H1 (cell line): Measurements from ENCODE around the gene AFF1. TPM values are rescaled to one million over a fixed set of nuclear protein-coding genes. Genes with fewer than 3 reads are reported as not detected.
A peak's percentile ranks its signal among the peaks of the same experiment; 100 is the strongest.

Experiments
- CTCF ChIA-PET: fragments of 300-600 bp; sonication (Branson Sonifier 250); formaldehyde crosslinking; loops from one replicate; lab custom pipeline; 2021; ENCODE audit not compliant: partially characterized antibody; lab: Charles Lee
- POLR2A ChIA-PET: fragments of 300-600 bp; sonication (Branson Sonifier 250); formaldehyde crosslinking; loops from one replicate; lab custom pipeline; 2021; ENCODE audit warnings: inconsistent platforms; ENCODE audit not compliant: partially characterized antibody; lab: Charles Lee
- DNase-seq, 2 experiments: peaks; one replicate each; pipeline versions ENCODE4 v3.0.0 to v3.0.0-alpha.2; 2010 to 2022; ENCODE audit warnings: low spot score in 2 of 2, low read depth in 1 of 2, mixed read lengths in 1 of 2
- FAIRE-seq: peaks from 2 replicates; lab custom pipeline; 2011; peaks lifted over from hg19 to GRCh38; lab: Jason Lieb, UNC
- H2AFZ ChIP-seq: 2 replicates; pipeline ENCODE4 v1.8.1; 2012; ENCODE audit warnings: low read length, inconsistent platforms
- H2AK5ac ChIP-seq: 2 replicates; pipeline ENCODE4 v1.6.1; 2013; ENCODE audit warnings: low read depth, low read length
- H2BK120ac ChIP-seq: replicated peaks from 2 replicates; pipeline ENCODE3; 2013; ENCODE audit warnings: low read depth, low read length, inconsistent platforms
- H2BK12ac ChIP-seq: 2 replicates; pipeline ENCODE4 v1.6.1; 2013; ENCODE audit warnings: low read depth, low read length
- H2BK15ac ChIP-seq: 2 replicates; pipeline ENCODE4 v1.6.1; 2013; ENCODE audit warnings: low read length
- H2BK20ac ChIP-seq: 2 replicates; pipeline ENCODE4 v1.6.1; 2013; ENCODE audit warnings: low read length
- H2BK5ac ChIP-seq: 2 replicates; pipeline ENCODE4 v1.6.1; 2013; ENCODE audit warnings: low read depth, low read length
- H3K14ac ChIP-seq: 2 replicates; pipeline ENCODE4 v1.6.1; 2013; ENCODE audit warnings: inconsistent platforms; ENCODE audit not compliant: insufficient read length
- H3K18ac ChIP-seq: 2 replicates; pipeline ENCODE4 v1.6.1; 2013; ENCODE audit warnings: low read length; ENCODE audit errors: extremely low read depth
- H3K23ac ChIP-seq: 2 replicates; pipeline ENCODE4 v1.6.1; 2013; ENCODE audit warnings: inconsistent platforms; ENCODE audit not compliant: insufficient read length
- H3K23me2 ChIP-seq: 2 replicates; pipeline ENCODE4 v1.6.1; 2013; ENCODE audit warnings: low read depth, low read length
- H3K27ac ChIP-seq: 2 replicates; pipeline ENCODE4 v1.6.1; 2011; ENCODE audit warnings: low read depth, low read length, inconsistent platforms
- H3K27me3 ChIP-seq, 4 experiments: replicated peaks in 1 of 4; 1 replicate in 1 of 4; 2 replicates in 3 of 4; pipeline versions ENCODE4 v1.6.1 to v1.8.1; 2011 to 2013; ENCODE audit warnings: low read length in 3 of 4, mild to moderate bottlenecking in 3 of 4, inconsistent platforms in 2 of 4, mixed read lengths in 2 of 4, moderate library complexity in 1 of 4; ENCODE audit not compliant: control insufficient read depth in 3 of 4, insufficient read depth in 3 of 4; ENCODE audit errors: extremely low read depth in 1 of 4
- H3K36me3 ChIP-seq, 4 experiments: 2 replicates each; pipeline versions ENCODE4 v1.6.1 to v1.8.1; 2011 to 2013; ENCODE audit warnings: mild to moderate bottlenecking in 4 of 4, low read length in 3 of 4, moderate library complexity in 2 of 4, control low read depth in 1 of 4, inconsistent platforms in 1 of 4; ENCODE audit not compliant: insufficient read depth in 4 of 4, control insufficient read depth in 2 of 4
- H3K4ac ChIP-seq: replicated peaks from 2 replicates; pipeline ENCODE3; 2013; ENCODE audit warnings: low read length, low read depth, mixed read lengths, inconsistent platforms; ENCODE audit not compliant: insufficient read length
- H3K4me1 ChIP-seq, 4 experiments: replicated peaks in 1 of 4; 1 replicate in 1 of 4; 2 replicates in 3 of 4; pipeline versions ENCODE4 v1.6.1 to v1.8.1; 2011 to 2013; ENCODE audit warnings: low read length in 3 of 4, inconsistent platforms in 2 of 4, mixed read lengths in 1 of 4; ENCODE audit not compliant: insufficient read depth in 4 of 4, control insufficient read depth in 3 of 4
- H3K4me2 ChIP-seq, 2 experiments: 2 replicates each; pipeline versions ENCODE4 v1.6.1 to v1.8.1; 2011 to 2013; ENCODE audit warnings: low read depth in 2 of 2, low read length in 2 of 2, control low read depth in 1 of 2, inconsistent platforms in 1 of 2, mild to moderate bottlenecking in 1 of 2; ENCODE audit not compliant: insufficient read depth in 1 of 2
- H3K4me3 ChIP-seq, 4 experiments: fragments of 200-600, 300-600 bp in 1 of 4; sonication (generic), shearing (Covaris generic), sonication (Bioruptor Twin) in 1 of 4; 2 replicates each; pipeline versions ENCODE4 v1.5.1 to v1.8.1; 2011 to 2016; ENCODE audit warnings: low read length in 4 of 4, low read depth in 3 of 4, control low read depth in 2 of 4, inconsistent platforms in 2 of 4, mild to moderate bottlenecking in 2 of 4, mixed read lengths in 1 of 4, moderate library complexity in 1 of 4; ENCODE audit not compliant: insufficient read depth in 2 of 4; ENCODE audit errors: extremely low read depth in 1 of 4
- H3K56ac ChIP-seq: replicated peaks from 2 replicates; pipeline ENCODE3; 2013; ENCODE audit warnings: low read depth, mild to moderate bottlenecking, mixed read lengths, low read length, inconsistent platforms; ENCODE audit not compliant: insufficient read length
- H3K79me1 ChIP-seq: 2 replicates; pipeline ENCODE4 v1.6.1; 2013; ENCODE audit warnings: low read depth, low read length, control low read depth
- H3K79me2 ChIP-seq, 2 experiments: 2 replicates each; pipeline versions ENCODE4 v1.6.1 to v1.8.1; 2012 to 2013; ENCODE audit warnings: low read length in 2 of 2, mild to moderate bottlenecking in 2 of 2, inconsistent platforms in 1 of 2; ENCODE audit not compliant: insufficient read depth in 2 of 2, control insufficient read depth in 1 of 2
- H3K9ac ChIP-seq, 4 experiments: replicated peaks in 1 of 4; 1 replicate in 1 of 4; 2 replicates in 3 of 4; pipeline versions ENCODE4 v1.6.1 to v1.8.1; 2011 to 2013; ENCODE audit warnings: low read depth in 3 of 4, low read length in 3 of 4, control low read depth in 2 of 4, mild to moderate bottlenecking in 2 of 4, moderate library complexity in 2 of 4, inconsistent platforms in 1 of 4; ENCODE audit errors: extremely low read depth in 1 of 4
- H3K9me3 ChIP-seq, 2 experiments: 2 replicates each; pipeline versions ENCODE4 v1.6.1 to v1.8.1; 2012 to 2013; ENCODE audit warnings: mild to moderate bottlenecking in 2 of 2, moderate library complexity in 2 of 2, control low read depth in 1 of 2, inconsistent platforms in 1 of 2, low read depth in 1 of 2, low read length in 1 of 2, mixed read lengths in 1 of 2; ENCODE audit not compliant: insufficient read depth in 2 of 2
- H4K20me1 ChIP-seq, 2 experiments: replicated peaks in 1 of 2; 2 replicates each; pipeline versions ENCODE3 to v1.8.1; 2011 to 2013; ENCODE audit warnings: inconsistent platforms in 2 of 2, low read length in 2 of 2, mild to moderate bottlenecking in 1 of 2; ENCODE audit not compliant: insufficient read depth in 2 of 2, control insufficient read depth in 1 of 2
- H4K5ac ChIP-seq: 2 replicates; pipeline ENCODE4 v1.6.1; 2013; ENCODE audit warnings: low read length, low read depth, mixed read lengths, inconsistent platforms; ENCODE audit not compliant: insufficient read length
- H4K8ac ChIP-seq: 2 replicates; pipeline ENCODE4 v1.8.0; 2013; ENCODE audit warnings: mild to moderate bottlenecking, moderate library complexity, low read length, inconsistent platforms; ENCODE audit not compliant: insufficient read depth; ENCODE audit errors: extremely low read depth
- H4K91ac ChIP-seq: replicated peaks from 2 replicates; pipeline ENCODE3; 2013; ENCODE audit warnings: low read length, mixed read lengths, inconsistent platforms; ENCODE audit not compliant: insufficient read length
- ASH2L ChIP-seq: fragments of 200-600, 300-600 bp; sonication (generic); IDR thresholded peaks from one replicate; pipeline ENCODE4 v1.7.1; 2017; ENCODE audit warnings: low read length
- BCL11A ChIP-seq, 2 experiments: IDR thresholded peaks; one replicate each; pipeline ENCODE4 v1.6.1; 2011; ENCODE audit warnings: low read depth in 2 of 2, low read length in 2 of 2, mild to moderate bottlenecking in 2 of 2
- CHD1 ChIP-seq: IDR thresholded peaks from 2 replicates; pipeline ENCODE4 v1.6.1; 2012; ENCODE audit warnings: low read depth, low read length, improper control_type of control experiment
- CHD2 ChIP-seq: IDR thresholded peaks from 2 replicates; pipeline ENCODE4 v1.6.1; 2012; ENCODE audit warnings: low read length, improper control_type of control experiment
- JUN ChIP-seq: IDR thresholded peaks from 2 replicates; pipeline ENCODE4 v1.6.1; 2011; ENCODE audit warnings: low read depth, mild to moderate bottlenecking, improper control_type of control experiment, low read length
- KDM1A ChIP-seq: fragments of 200-600, 300-600 bp; sonication (generic); IDR thresholded peaks from 2 replicates; pipeline ENCODE4 v1.7.1; 2016; ENCODE audit warnings: mild to moderate bottlenecking, low read length, borderline replicate concordance
- NANOG ChIP-seq: IDR thresholded peaks from 2 replicates; pipeline ENCODE4 v1.6.1; 2011; ENCODE audit warnings: low read length, low read depth, mild to moderate bottlenecking, inconsistent platforms; ENCODE audit not compliant: insufficient read depth, poor library complexity, severe bottlenecking
- POU5F1 ChIP-seq: IDR thresholded peaks from 2 replicates; pipeline ENCODE4 v1.6.1; 2011; ENCODE audit warnings: low read depth, mild to moderate bottlenecking, low read length, moderate library complexity
- RXRA ChIP-seq: IDR thresholded peaks from 2 replicates; pipeline ENCODE4 v1.6.1; 2011; ENCODE audit warnings: low read depth, mild to moderate bottlenecking, low read length, moderate library complexity; ENCODE audit not compliant: insufficient read depth
- SAP30 ChIP-seq: fragments of 300-600 bp; sonication (generic); IDR thresholded peaks from 2 replicates; pipeline ENCODE4 v1.7.1; 2012; ENCODE audit warnings: low read length, moderate library complexity, mild to moderate bottlenecking, inconsistent platforms; ENCODE audit not compliant: insufficient read depth, insufficient replicate concordance
- SUZ12 ChIP-seq: fragments of 200-600 bp; sonication (generic); IDR thresholded peaks from 2 replicates; pipeline ENCODE4 v1.6.1; 2012; ENCODE audit warnings: mild to moderate bottlenecking, inconsistent platforms, low read length, moderate library complexity, mixed read lengths
- WGBS, 2 experiments: shearing (Covaris generic) in 1 of 2; methylation state at CpG; one replicate each; pipeline versions ENCODE4 v1.1.6 to v1.1.7; 2013 to 2015; ENCODE audit warnings: low lambda C conversion rate in 2 of 2, mixed read lengths in 2 of 2, inconsistent platforms in 1 of 2, low coverage in 1 of 2, missing lambda C conversion rate in 1 of 2; ENCODE audit not compliant: insufficient replicate concordance in 2 of 2, insufficient coverage in 1 of 2, insufficient read length in 1 of 2; ENCODE audit errors: extremely low coverage in 1 of 2, missing lambda C conversion rate in 1 of 2; 5-methylcytosine and 5-hydroxymethylcytosine counted together
- polyA plus RNA-seq, 7 experiments: library from polyadenylated mRNA; depleted of rRNA in 3 of 7; stranded (reverse) in 5 of 7; unstranded in 2 of 7; fragments of >200 nt in 5 of 7; fragments of 200-250 nt in 2 of 7; gene quantifications; 1 replicate in 5 of 7; 2 replicates in 1 of 7; 4 replicates in 1 of 7; pipeline versions ENCODE4 v1.2.1 to v1.2.3, GENCODE V29; 2011 to 2013; ENCODE audit warnings: missing spikeins in 2 of 7, mixed read lengths in 2 of 7
- total RNA-seq: library from RNA; stranded (reverse); fragmentation: NEBNext Ultra II Directional; extraction: Animal tissue kit (Norgen Biotek cat#: 25700); gene quantifications from 2 replicates; pipeline ENCODE4 v1.2.1, GENCODE V29; 2021
- TF ChIP-seq, protein P1 (sequence below): IDR thresholded peaks from 2 replicates; pipeline ENCODE4 v1.6.1; 2012; ENCODE audit warnings: inconsistent platforms

Gene AFF1
- total and polyA plus RNA-seq, 2 of the 8 experiments (the other 6 are each of a cell fraction or from before 2014, with no cell fraction given): 14.8 to 85.5 TPM

DNA sequence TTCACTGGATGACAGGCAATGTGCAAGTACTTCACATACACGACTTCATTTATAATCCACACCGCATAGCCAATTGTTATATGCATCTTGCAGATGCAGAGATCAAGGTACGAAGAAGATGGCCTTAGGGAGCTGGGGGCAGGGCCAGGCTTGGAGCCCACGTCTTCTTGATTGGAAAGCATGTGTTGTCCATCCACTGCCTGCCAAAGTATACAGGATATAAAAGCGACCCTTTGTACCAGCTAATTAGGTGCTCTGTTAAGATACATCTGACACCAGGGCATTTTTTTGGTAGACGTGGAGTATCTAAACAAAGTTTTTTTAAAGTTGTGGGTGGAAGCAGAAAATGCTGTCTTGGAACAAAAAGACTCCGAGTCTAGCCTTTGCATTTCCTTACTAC is 44.0 kb upstream of the AFF1 start:
- Histone ChIP-seq H3K23ac (no peak overlapping the region), H3K4ac (no peak overlapping the region), H2BK12ac (no peak overlapping the region), H2AFZ (no peak overlapping the region), H2BK15ac (no peak overlapping the region), H3K79me1 (no peaks in the 10 kb centered on the region), H3K56ac (no peak overlapping the region), H3K23me2 (peaks cover 8% of the 10 kb centered on the region), H3K14ac (no peak overlapping the region), H3K9ac (no peak overlapping the region), H4K91ac (no peak overlapping the region), H3K4me2 (peak overlapping the region in 1 of 2 experiments; percentile 73; a peak in 1 of 4 replicates), H3K79me2 (no peaks in the 10 kb centered on the region), H3K4me3 (no peak overlapping the region), H3K4me1 (peaks cover 0 to 3% (median under 1%) of the 10 kb centered on the region in 4 experiments; a peak in 1 of 7 replicates), H3K27me3 (peaks cover 0 to 6% (median 2%) of the 10 kb centered on the region in 4 experiments; a peak in 3 of 7 replicates), H2BK120ac (no peak overlapping the region), H3K18ac (no peak overlapping the region), H2BK5ac (no peak overlapping the region), H4K8ac (no peak overlapping the region), H3K9me3 (no peaks in the 10 kb centered on the region), H4K20me1 (no peaks in the 10 kb centered on the region), H2BK20ac (no peak overlapping the region), H4K5ac (no peak overlapping the region), H3K27ac (no peak overlapping the region), H2AK5ac (no peak overlapping the region), H3K36me3 (no peaks in the 10 kb centered on the region)
- ChIA-PET POLR2A (interaction anchor here (1.3 to 1.9 kb wide), 4 partner anchors 11 to 408 kb away, joined by 3 to 8 read pairs (median 6); no protein-coding TSS in a partner anchor), CTCF (interaction anchor here (0.7 to 1.6 kb wide), 5 partner anchors 9 to 391 kb away, joined by 3 to 5 read pairs (median 4); no protein-coding TSS in a partner anchor)
- 87% methylated on average over 7 of the region's 7 CpGs; no CpG with 5 or more reads in 1 of the 2 experiments for WGBS, 2 experiments
- DNase-seq (no peak), FAIRE-seq (no peak)
- TF ChIP-seq SAP30 (no peak), KDM1A (no peak), BCL11A (IDR thresholded peaks at IDR 0.05; ENCODE audit: low read depth in 2 of 2, low read length in 2 of 2) (no peak), SUZ12 (no peak), ASH2L (no peak), JUN (no peak), POU5F1 (no peak), CHD1 (no peak), RXRA (no peak), CHD2 (no peak), NANOG (no peak)
- TF ChIP-seq, protein P1, sequence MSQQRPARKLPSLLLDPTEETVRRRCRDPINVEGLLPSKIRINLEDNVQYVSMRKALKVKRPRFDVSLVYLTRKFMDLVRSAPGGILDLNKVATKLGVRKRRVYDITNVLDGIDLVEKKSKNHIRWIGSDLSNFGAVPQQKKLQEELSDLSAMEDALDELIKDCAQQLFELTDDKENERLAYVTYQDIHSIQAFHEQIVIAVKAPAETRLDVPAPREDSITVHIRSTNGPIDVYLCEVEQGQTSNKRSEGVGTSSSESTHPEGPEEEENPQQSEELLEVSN: no peak
